ENCODE measurements around the gene G6PC2.

- TF ChIP-seq, protein P1, sequence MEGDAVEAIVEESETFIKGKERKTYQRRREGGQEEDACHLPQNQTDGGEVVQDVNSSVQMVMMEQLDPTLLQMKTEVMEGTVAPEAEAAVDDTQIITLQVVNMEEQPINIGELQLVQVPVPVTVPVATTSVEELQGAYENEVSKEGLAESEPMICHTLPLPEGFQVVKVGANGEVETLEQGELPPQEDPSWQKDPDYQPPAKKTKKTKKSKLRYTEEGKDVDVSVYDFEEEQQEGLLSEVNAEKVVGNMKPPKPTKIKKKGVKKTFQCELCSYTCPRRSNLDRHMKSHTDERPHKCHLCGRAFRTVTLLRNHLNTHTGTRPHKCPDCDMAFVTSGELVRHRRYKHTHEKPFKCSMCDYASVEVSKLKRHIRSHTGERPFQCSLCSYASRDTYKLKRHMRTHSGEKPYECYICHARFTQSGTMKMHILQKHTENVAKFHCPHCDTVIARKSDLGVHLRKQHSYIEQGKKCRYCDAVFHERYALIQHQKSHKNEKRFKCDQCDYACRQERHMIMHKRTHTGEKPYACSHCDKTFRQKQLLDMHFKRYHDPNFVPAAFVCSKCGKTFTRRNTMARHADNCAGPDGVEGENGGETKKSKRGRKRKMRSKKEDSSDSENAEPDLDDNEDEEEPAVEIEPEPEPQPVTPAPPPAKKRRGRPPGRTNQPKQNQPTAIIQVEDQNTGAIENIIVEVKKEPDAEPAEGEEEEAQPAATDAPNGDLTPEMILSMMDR (IDR thresholded peaks at IDR 0.05), result no peak
- no peak for TF ChIP-seq EZH2 (IDR thresholded peaks at IDR 0.05)
- TF ChIP-seq EZH2phosphoT487 (IDR thresholded peaks at IDR 0.05), result no peak
Measured at GRCh38 chr2:168952424-168952823, 51.3 kb downstream of the G6PC2 start.
